GM18861 (cell line): ENCODE results near the gene SEC62.
"Not testable (repeated sequence)": the region's sequence is repeated elsewhere in the genome, so short reads cannot be mapped to it uniquely, and the experiment has no call there.

Experiments used
- ATAC-seq: cut with Tn5 transposase; IDR thresholded peaks from one replicate; pipeline ENCODE4 v1.9.1; 2021; ENCODE audit not compliant: unreplicated experiment

SEC62 gene

GRCh38 chr3:170012683-170013400 lies 46.2 kb downstream of the SEC62 start:
- ATAC-seq: no peak

GRCh38 chr3:170016057-170016456 lies 49.5 kb downstream of the SEC62 start:
- ATAC-seq: no peak

GRCh38 chr3:170019306-170019705 lies 52.7 kb downstream of the SEC62 start:
- not testable (repeated sequence) for ATAC-seq

- ATAC-seq: peak; percentile 43
These were observed 54.5 kb downstream of the SEC62 start for GRCh38 chr3:170021083-170021482.

- no peak for ATAC-seq
These were observed 55.7 kb downstream of the SEC62 start for GRCh38 chr3:170022336-170022735.

- ATAC-seq: no peak
These were observed 56.6 kb downstream of the SEC62 start for GRCh38 chr3:170023165-170023564.

- ATAC-seq: no peak
These were observed 58.0 kb downstream of the SEC62 start for GRCh38 chr3:170024581-170024980.

- peak; percentile 46 for ATAC-seq
These were observed 60.9 kb downstream of the SEC62 start for GRCh38 chr3:170027233-170028102.

GRCh38 chr3:170033489-170033888 lies 66.9 kb downstream of the SEC62 start:
- ATAC-seq: no peak

GRCh38 chr3:170037463-170038433 lies 71.1 kb downstream of the SEC62 start, which contains the start of gene GPR160:
GPR160 (plus strand) TSS chr3:170037995; CDS start chr3:170083973, 45,978 bp downstream.
- ATAC-seq: peak; percentile 72

- ATAC-seq: no peak
These were observed 72.0 kb downstream of the SEC62 start for GRCh38 chr3:170038434-170039110.

- ATAC-seq: no peak
These were observed 73.8 kb downstream of the SEC62 start for GRCh38 chr3:170040418-170040817.

- ATAC-seq: no peak
These were observed 76.9 kb downstream of the SEC62 start for GRCh38 chr3:170043506-170043905.

- no peak for ATAC-seq
These were observed 77.7 kb downstream of the SEC62 start for GRCh38 chr3:170044271-170044670.

- ATAC-seq: peak; percentile 75
These were observed 78.2 kb downstream of the SEC62 start for GRCh38 chr3:170044795-170045244.

- no peak for ATAC-seq
These were observed 79.9 kb downstream of the SEC62 start for GRCh38 chr3:170046269-170047132.

GRCh38 chr3:170047133-170047404 lies 80.5 kb downstream of the SEC62 start:
- no peak for ATAC-seq
